GM10847 (cell line): ENCODE results near the gene RUNX1.

Source experiments
- POLR2A ChIP-seq: IDR thresholded peaks from 2 replicates; pipeline ENCODE4 v1.6.1; 2011; ENCODE audit not compliant: insufficient read length; ENCODE audit errors: extremely low read depth

Gene RUNX1

DNA sequence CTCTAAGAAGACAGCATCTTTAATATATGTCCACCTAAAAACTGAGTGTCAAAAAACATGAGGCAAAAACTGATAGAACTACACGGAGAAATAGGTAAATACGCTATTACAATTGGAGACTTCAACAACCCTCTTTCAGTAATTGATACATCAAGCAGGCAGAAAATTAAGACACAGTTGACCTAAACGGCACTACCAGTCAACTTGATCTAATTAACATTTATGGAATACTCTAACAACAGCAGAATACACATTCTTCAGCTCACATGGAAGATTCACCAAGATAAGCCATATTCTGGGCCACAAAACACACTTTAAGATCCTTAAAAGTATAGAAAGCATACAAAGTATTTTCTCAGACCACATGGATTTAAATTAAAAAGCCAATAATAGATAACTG, 242.7 kb downstream of the RUNX1 start:
- no peak for TF ChIP-seq POLR2A

DNA sequence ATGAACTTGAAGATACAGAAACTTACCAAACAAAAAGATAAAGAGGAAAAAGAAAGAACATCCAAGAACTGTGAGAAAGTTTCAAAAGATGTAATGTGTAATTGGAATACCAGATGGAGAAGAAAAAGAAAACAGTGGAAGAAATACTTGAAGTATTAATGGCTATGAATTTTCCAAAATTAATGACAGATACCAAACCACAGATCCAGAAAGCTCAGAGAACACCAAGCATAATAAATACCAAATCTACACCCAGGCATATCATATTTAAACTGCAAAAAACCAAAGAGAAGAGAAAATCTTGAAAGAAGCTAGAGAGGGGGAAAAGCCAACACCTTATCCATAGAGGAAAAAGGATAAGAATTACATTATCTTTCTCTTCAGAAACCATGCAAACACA, 243.9 kb downstream of the RUNX1 start:
- TF ChIP-seq POLR2A: no peak

DNA sequence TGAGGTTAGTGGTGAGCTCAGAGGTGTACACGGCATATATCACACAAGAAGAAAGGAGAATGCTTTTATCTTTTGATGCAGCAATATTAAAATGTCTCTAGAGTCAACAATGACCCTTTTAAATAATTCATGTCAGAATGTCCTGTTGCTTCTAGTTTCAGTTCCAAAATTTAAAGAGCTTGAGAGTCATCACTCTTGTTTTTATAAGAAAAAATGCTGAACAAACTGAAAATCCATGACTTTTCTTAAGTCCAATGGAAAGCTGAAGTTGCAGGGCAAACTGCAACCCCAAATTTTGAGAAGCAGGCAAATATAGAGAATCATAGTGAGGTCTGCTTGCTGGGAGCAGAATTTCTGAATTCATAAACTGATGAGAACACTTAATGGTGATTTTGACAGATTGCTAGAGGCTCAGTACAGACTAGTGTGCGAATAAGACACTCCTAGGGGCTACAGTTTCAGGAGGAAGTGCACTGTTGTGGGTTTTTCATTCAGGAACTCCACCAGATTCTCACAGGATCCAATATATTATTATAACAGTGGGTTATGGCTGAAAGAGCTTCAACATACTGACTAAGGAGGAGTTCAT, 245.2 kb downstream of the RUNX1 start:
- no peak for TF ChIP-seq POLR2A

DNA sequence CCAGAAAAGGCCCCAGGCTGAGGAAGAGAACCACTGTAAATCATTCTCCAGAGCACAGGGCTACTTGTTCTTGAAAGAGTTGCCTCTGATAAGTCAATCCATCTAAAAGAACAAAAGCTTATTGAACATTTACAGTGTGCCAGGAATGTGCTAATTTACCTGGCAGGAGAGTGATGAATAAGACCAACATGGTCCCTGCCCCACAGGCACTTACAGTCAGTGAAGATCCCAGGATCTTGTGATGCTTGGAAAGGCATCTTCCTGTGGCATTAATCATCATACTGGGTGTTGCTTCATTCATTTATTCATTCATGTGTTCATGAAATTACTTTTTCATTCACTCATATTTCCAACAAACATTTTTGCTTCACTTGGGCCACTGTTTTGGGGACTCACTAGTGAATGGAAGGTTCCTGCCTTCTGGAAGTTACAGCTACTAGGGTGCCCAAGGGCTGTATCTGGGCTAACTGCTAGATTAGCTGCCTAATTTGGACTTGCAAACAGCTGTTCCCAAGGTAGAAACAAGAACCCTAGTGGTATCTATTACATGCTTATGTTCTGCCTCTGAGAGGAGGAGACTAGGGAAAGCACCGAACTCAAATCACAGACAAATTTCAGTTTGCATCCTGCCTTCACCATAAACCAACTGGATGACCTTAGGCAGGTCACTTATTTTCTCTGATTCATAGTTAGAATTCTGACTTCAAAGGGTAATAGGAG, 246.8 kb downstream of the RUNX1 start:
- TF ChIP-seq POLR2A: no peak

DNA sequence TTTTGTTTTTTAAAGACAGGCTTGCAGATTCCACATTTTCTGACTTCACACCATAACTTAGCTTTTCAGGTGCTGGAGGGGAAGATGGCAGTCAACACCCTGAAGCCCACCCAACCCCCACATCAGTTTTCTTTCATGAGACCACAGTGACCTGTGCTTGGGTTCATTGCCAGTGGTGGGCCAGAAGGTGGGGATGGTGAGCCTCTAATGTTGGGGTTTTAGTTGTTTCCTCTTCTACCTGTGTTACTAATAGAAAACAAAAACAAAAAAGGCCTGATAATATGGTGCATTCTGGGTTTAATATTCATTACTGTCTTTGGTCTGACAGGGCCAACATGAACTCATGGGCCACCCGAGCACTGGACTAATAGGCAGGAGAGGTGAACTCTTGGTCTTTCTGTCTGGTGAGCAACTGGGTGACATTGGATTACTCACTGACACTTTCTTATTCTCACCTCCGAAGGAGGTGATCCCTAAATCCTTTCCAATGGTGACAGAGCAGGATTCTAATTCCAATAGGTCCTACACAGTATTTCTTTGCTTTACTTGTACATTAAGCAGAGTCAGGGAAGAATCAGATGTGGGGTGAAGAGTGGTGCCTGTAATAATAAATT, 247.5 kb downstream of the RUNX1 start:
- TF ChIP-seq POLR2A: no peak

DNA sequence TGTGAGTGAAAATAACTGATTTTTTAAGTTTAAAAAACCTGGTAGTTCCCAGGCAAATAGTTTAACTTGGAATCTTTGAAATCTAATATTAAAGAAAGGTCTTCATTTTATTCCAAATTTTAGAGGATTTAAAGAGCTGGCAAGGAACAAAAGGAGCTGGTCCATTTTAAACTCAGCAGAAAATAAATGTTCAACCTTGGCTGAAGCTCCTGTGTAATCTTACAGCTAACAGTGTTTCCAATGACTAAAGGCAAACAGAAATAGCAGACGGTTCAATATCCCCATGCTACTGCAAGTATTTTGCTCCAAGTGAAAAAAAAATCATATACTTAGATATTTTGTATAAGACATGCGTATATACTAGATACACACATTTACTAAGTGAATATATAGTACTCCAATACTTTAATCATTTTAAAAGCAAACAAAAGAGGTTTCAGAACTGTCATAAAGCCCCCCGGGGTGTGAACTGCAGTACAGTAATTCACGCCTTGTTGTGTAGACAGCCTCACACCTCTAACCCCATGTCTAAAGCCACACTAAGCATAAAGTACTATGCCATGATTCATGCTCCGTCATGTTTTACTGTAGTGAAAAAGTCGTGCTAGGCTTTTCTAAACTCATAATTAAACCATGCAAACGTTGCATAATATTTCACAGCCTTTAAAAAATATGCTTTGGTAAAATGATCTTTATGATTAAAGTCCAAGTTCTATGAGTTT, 248.1 kb downstream of the RUNX1 start:
- no peak for TF ChIP-seq POLR2A

DNA sequence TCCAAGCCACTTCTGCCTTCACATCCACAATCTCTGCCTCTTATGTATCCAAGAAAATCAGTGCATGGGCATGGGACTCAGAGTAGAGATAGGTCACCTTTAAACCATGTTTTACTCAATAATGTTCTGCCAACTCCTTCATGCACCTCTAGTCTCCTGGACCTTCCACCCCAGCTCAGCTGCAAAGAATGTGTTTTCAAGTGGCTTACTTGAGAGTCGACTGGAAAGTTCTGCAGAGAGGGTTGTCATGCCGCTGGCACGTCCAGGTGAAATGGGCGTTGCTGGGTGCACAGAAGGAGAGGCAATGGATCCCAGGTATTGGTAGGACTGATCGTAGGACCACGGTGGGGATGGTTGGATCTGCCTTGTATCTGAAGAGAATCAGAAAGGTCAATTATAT, 250.0 kb downstream of the RUNX1 start:
- no peak for TF ChIP-seq POLR2A

DNA sequence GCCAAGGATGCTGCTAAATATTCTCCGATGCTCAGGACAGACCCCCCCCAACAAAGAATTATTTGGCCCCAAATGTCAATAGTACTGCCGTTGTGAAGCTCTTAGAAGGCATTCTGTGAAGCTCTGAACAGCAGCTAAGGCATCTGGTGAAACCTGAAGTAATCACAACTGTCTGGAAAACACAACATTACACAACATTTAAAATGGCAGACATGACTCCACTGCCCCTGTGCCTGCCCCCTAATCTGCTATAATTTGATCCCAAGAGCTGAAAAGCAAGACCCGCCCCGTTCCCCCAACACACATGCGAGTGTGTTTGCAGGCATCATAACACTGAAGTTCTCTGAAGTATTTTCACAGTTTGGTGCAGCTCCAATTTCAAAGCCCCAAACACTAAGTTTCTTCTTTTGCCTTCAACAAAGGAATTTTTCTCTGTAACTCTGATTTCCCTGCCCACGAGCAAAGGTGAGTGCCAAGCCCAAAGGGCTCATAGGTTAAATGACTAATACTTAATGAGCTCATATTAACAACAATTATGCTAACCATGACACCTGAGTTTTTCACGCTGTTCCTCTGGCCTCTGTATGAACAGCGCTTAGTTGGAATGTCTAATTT, 251.1 kb downstream of the RUNX1 start:
- TF ChIP-seq POLR2A: no peak

DNA sequence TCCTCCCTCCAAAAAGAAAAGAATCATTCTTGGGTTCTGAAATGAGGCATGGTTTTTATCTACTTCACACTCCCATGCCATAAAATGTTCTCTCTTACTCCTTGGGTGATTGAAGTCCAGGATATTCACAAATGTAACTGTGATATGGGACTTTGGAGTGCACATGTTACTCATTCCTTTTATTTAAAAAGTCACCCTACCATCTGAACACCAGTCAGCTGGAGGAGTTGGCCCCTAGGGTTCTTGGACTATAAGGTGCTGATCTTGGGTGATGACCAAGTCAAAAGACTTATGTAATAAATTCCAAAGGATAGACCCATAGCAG, 251.9 kb downstream of the RUNX1 start:
- TF ChIP-seq POLR2A: no peak

DNA sequence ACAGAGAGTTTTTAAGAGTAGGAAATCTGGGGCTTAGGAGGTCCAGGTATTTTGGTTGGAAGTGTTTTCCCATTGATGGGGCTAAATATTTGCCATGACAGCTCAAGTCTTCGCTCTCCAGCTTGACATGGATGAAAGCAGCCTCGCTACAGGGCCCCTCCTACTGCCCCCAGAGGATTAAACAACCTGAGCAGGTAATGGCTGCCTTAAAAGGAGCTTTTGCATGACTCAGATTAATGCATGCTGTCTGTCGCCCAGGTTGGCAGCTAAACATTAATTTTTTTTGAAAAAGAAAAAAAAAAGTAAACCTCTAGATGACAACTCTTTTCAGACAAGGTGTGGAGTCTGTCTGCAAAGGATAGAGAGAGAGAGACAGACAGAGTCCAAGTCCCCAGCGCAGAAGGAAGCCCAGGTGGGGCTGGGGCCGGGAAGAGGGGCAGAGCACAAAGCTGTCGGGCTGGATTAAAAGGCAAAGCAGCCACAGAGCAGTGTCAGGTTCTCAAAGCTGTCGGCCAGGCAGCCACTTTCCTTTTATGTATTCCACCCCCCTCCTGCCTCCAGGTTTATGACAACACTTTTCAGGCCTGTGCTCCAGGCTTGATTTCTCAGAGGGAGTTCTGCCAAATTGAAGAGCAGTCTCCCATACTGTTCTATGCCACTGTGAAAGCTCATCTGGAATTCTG, 252.4 kb downstream of the RUNX1 start:
- no peak for TF ChIP-seq POLR2A

DNA sequence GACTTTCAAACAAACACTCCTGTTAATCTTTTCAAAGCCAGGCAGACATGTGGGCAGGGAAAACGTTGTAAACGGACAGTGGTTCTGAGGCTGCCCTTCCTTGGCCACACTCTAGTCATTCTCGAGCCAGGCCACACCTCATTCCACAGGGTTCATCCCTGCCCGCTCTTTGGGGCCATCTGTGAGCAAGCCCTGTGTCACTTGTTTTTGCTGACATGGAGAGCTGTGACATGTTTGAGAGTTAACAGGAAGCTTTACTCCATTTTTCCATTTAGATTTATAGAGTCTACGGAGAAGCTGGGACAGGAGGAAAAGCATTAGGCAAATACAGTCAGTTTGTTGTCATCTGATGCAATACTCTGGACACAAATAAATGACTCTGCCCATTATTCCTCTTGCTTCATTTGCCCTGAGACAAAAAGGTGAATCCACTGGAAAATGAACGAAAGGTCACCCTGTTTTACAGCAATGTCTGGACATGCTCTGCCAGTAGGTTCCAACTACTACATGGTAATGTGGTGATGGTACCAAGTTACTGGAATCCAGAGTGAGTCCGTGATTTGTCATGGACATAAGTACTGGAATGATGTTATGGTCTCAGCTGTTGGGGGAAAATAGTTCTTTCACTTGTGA, 253.4 kb downstream of the RUNX1 start:
- no peak for TF ChIP-seq POLR2A

DNA sequence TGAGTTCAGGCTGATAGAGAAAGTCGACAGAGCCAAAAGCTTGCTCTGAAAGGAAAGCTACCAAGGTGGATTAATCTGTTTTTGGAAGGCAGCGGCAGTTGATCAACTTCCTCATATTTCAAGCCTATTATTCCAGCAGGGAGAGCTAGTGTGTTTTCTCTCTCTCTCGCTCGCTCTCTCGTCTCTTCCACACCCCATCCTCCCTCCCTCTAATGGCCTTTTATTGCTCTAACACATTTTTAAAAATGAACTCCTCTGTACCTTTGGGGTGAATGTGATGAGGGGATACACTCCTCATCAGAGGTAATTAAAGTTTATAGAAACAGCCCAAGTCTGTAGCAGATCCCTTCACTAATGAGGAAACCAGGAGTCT, 253.9 kb downstream of the RUNX1 start:
- no peak for TF ChIP-seq POLR2A

DNA sequence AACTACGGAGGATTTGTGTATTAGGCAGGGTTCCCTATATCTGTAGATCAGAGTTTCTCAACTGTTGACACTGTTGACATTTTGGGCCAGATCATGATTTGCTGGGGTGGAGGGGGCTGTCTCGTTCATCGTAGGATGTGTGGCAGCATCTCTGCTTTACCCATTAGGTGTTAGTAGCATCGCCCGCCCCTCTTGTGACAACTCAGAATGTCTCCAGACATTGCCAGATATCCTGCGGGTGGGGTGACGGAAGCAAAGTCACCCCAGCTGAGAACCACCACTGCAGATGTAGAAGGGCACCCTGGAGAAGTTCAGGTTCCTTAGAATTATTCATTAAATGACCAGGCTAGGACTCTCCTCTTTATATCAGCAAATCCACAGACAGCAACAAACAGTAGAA, 254.4 kb downstream of the RUNX1 start:
- TF ChIP-seq POLR2A: no peak

DNA sequence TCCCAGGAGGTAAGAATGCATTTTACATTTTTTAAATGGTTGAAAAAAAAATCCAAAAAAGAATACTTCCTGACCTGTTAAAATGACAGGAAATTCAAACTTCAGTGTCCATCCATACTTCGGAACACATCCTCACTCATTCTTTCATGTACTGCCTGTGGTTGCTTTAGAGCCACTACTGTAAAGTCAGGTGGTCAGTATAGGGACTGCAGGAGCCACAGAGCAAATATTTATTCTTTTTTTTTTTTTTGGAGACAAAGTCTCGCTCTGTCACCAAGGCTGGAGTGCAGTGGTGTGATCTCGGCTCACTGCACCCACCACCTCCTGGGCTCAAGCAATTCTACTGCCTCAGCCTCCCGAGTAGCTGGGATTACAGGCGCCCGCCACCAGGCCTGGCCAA, 255.6 kb downstream of the RUNX1 start:
- no peak for TF ChIP-seq POLR2A
